HEK293 (cell line): ENCODE data around the gene BTG1.
"Not testable (repeated sequence)": the region's sequence is repeated elsewhere in the genome, so short reads cannot be mapped to it uniquely, and the experiment has no call there.

Experiments used
- CTCF ChIA-PET: fragments of 350-600 bp; formaldehyde crosslinking; extraction: SDS; loops from one replicate; lab custom pipeline; 2021; ENCODE audit warnings: antibody characterized with exemption; lab: Yijun Ruan, JAX
- POLR2A ChIA-PET: fragments of 300-600 bp; formaldehyde crosslinking; extraction: SDS; loops from one replicate; lab custom pipeline; 2020; ENCODE audit warnings: antibody characterized with exemption, inconsistent platforms; lab: Yijun Ruan, JAX
- H3K27ac ChIP-seq: fragments of 200-500 bp; sonication (Bioruptor generic); 2 replicates; pipeline ENCODE4 v1.5.1; 2014; ENCODE audit warnings: low read depth, low read length, control low read depth, inconsistent platforms; ENCODE audit errors: extremely low read depth
- H3K36me3 ChIP-seq, 2 experiments: fragments of 200-500 bp in 1 of 2; sonication (Bioruptor generic) in 1 of 2; 1 replicate in 1 of 2; 2 replicates in 1 of 2; pipeline ENCODE4 v1.5.1; 2014 to 2017; ENCODE audit warnings: inconsistent platforms in 2 of 2, low read length in 2 of 2; ENCODE audit not compliant: control insufficient read depth in 2 of 2, insufficient read depth in 1 of 2
- H3K4me1 ChIP-seq: fragments of 200-500 bp; sonication (Bioruptor generic); 2 replicates; pipeline ENCODE4 v1.5.1; 2014; ENCODE audit warnings: mild to moderate bottlenecking, low read length, inconsistent platforms; ENCODE audit not compliant: control insufficient read depth, insufficient read depth
- H3K4me3 ChIP-seq: 2 replicates; pipeline ENCODE4 v1.5.1; 2011; ENCODE audit warnings: low read depth, mild to moderate bottlenecking, control low read depth, low read length, moderate library complexity
- H3K9me3 ChIP-seq: fragments of 200-500 bp; sonication (Bioruptor generic); 2 replicates; pipeline ENCODE4 v1.5.1; 2014; ENCODE audit warnings: low read depth, low read length, inconsistent platforms; ENCODE audit not compliant: control insufficient read depth, insufficient read depth
- EGR2 ChIP-seq: fragments of 450-650 bp; formaldehyde crosslinking; IDR thresholded peaks from 2 replicates; pipeline ENCODE4 v1.5.1; 2016; ENCODE audit warnings: low read depth, missing biosample characterization, missing genetic modification characterization
- OVOL3 ChIP-seq: fragments of 450-650 bp; formaldehyde crosslinking; IDR thresholded peaks from 2 replicates; pipeline ENCODE4 v1.5.1; 2016; ENCODE audit warnings: missing biosample characterization, missing genetic modification characterization
- PRDM4 ChIP-seq: fragments of 450-650 bp; formaldehyde crosslinking; IDR thresholded peaks from 2 replicates; pipeline ENCODE4 v1.5.1; 2017; ENCODE audit warnings: missing biosample characterization, missing genetic modification characterization
- TRIM28 ChIP-seq: IDR thresholded peaks from 2 replicates; pipeline ENCODE4 v1.6.1; 2011; ENCODE audit warnings: low read length, control low read depth, borderline replicate concordance
- ZBTB17 ChIP-seq: fragments of 450-650 bp; formaldehyde crosslinking; IDR thresholded peaks from 2 replicates; pipeline ENCODE4 v1.5.1; 2016; ENCODE audit warnings: missing biosample characterization, missing genetic modification characterization
- ZFP37 ChIP-seq: fragments of 450-650 bp; formaldehyde crosslinking; IDR thresholded peaks from 2 replicates; pipeline ENCODE4 v1.5.1; 2016; ENCODE audit warnings: missing biosample characterization, missing genetic modification characterization
- ZNF426 ChIP-seq: fragments of 450-650 bp; formaldehyde crosslinking; IDR thresholded peaks from 2 replicates; pipeline ENCODE4 v1.5.1; 2017; ENCODE audit warnings: missing biosample characterization, missing genetic modification characterization, mild to moderate bottlenecking, inconsistent platforms, moderate library complexity
- ZNF654 ChIP-seq: fragments of 450-650 bp; formaldehyde crosslinking; IDR thresholded peaks from 2 replicates; pipeline ENCODE4 v1.5.1; 2016; ENCODE audit warnings: low read depth, missing biosample characterization, missing genetic modification characterization
- ZNF701 ChIP-seq: fragments of 450-650 bp; formaldehyde crosslinking; IDR thresholded peaks from 2 replicates; pipeline ENCODE4 v1.5.1; 2016; ENCODE audit warnings: missing biosample characterization, missing genetic modification characterization

BTG1 gene

GRCh38 chr12:92094751-92095161 lies 50.9 kb downstream of the BTG1 start:
- no peak overlapping the region for H3K27ac ChIP-seq
- H3K9me3 ChIP-seq, result no peaks in the 10 kb centered on the region
- no peak for TF ChIP-seq ZNF426
- TF ChIP-seq OVOL3 (tag by site-specific recombination), result no peak
- TF ChIP-seq ZBTB17 (tag by site-specific recombination), result no peak
- TF ChIP-seq PRDM4, result peak; percentile 84
- no peak for TF ChIP-seq EGR2 (tag by site-specific recombination)
- TF ChIP-seq ZNF654 (tag by site-specific recombination), result no peak
- no peak for TF ChIP-seq ZFP37 (tag by site-specific recombination)
- TF ChIP-seq ZNF701 (tag by site-specific recombination), result no peak
- no peak for TF ChIP-seq TRIM28
- POLR2A ChIA-PET, result interaction anchor here (0.6 kb wide), 1 partner anchor 17 kb away, joined by 6 read pairs; no protein-coding TSS in a partner anchor
- CTCF ChIA-PET, result interaction anchor here (0.6 kb wide), 1 partner anchor 71 kb away, joined by 3 read pairs; no protein-coding TSS in a partner anchor
- no peak overlapping the region for H3K4me3 ChIP-seq
- H3K4me1 ChIP-seq, result no peaks in the 10 kb centered on the region
- no peaks in the 10 kb centered on the region for H3K36me3 ChIP-seq

GRCh38 chr12:92094301-92094700 lies 51.3 kb downstream of the BTG1 start:
- H3K9me3 ChIP-seq, H3K4me3 ChIP-seq, H3K4me1 ChIP-seq, H3K36me3 ChIP-seq, H3K27ac ChIP-seq: not testable (repeated sequence)
- POLR2A ChIA-PET, result interaction anchor here (0.6 kb wide), 1 partner anchor 17 kb away, joined by 6 read pairs; no protein-coding TSS in a partner anchor
- CTCF ChIA-PET, result interaction anchor here (0.6 kb wide), 1 partner anchor 71 kb away, joined by 3 read pairs; no protein-coding TSS in a partner anchor
